Measurements from ENCODE around the gene ESR1.

ESR1 gene

GRCh38 chr6:152143359-152143758 is 335.9 kb downstream of the ESR1 start:
- DNase-seq: no peak

GRCh38 chr6:152146385-152146784 is 338.9 kb downstream of the ESR1 start:
- DNase-seq: no peak

- DNase-seq: no peak
Observed at GRCh38 chr6:152147269-152147668, 339.8 kb downstream of the ESR1 start.

GRCh38 chr6:152148412-152148811 is 340.9 kb downstream of the ESR1 start:
- DNase-seq: no peak

GRCh38 chr6:152150196-152150595 is 342.7 kb downstream of the ESR1 start:
- no peak for DNase-seq

- DNase-seq: no peak
Observed at GRCh38 chr6:152151920-152152319, 344.4 kb downstream of the ESR1 start.

- DNase-seq: no peak
Observed at GRCh38 chr6:152154559-152155356, 347.3 kb downstream of the ESR1 start.

GRCh38 chr6:152155792-152156191 is 348.3 kb downstream of the ESR1 start:
- no peak for DNase-seq

GRCh38 chr6:152160346-152160745 is 352.9 kb downstream of the ESR1 start:
- no peak for DNase-seq

GRCh38 chr6:152161501-152161900 is 354.0 kb downstream of the ESR1 start:
- DNase-seq: no peak

GRCh38 chr6:152164957-152165356 is 357.5 kb downstream of the ESR1 start:
- no peak for DNase-seq

GRCh38 chr6:152166497-152166896 is 359.0 kb downstream of the ESR1 start:
- no peak for DNase-seq

- no peak for DNase-seq
Observed at GRCh38 chr6:152166897-152167296, 359.4 kb downstream of the ESR1 start.

GRCh38 chr6:152167641-152168603 is 360.4 kb downstream of the ESR1 start:
- DNase-seq: no peak

GRCh38 chr6:152170313-152170701 is 362.8 kb downstream of the ESR1 start:
- no peak for DNase-seq

- no peak for DNase-seq
Observed at GRCh38 chr6:152170702-152171667, 363.5 kb downstream of the ESR1 start.

GRCh38 chr6:152173321-152173720 is 365.8 kb downstream of the ESR1 start:
- no peak for DNase-seq

- no peak for DNase-seq
Observed at GRCh38 chr6:152173957-152174356, 366.5 kb downstream of the ESR1 start.

- DNase-seq: no peak
Observed at GRCh38 chr6:152176268-152176667, 368.8 kb downstream of the ESR1 start.
